ENCODE measurements around the gene SLC35E4.
"Not testable (repeated sequence)": the region's sequence is repeated elsewhere in the genome, so short reads cannot be mapped to it uniquely, and the experiment has no call there.

The SLC35E4 gene

DNA sequence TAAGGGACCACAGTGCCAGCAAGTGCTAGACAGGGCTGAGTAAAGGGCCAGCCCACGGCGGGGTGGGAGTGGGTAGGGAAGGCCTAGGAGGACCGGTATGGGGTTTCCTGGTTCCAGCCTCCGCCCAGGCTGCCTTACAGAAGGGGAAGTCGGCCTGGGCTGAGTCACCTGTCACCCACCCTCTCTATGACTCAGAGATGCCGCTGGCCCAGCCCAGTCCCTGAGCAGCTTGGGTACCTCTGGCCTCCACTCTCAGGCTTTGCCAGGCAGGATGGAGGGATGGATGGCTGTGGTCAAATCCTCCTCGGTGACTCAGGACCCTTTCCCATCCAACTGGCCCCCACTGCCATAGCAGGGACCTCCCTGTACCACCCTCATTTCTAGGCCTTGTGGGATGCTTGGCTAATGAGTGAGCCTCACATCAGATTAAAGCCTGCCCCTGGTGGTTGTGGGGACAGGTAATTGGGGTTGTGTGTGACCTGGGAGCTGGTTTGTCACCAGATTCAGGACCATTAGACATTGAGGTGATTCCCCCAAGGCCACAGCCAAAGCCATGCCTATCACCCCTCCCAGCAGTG is 13.9 kb downstream of the SLC35E4 start:
- DNase-seq, result peak in 1 of 56 donors; percentile 3

DNA sequence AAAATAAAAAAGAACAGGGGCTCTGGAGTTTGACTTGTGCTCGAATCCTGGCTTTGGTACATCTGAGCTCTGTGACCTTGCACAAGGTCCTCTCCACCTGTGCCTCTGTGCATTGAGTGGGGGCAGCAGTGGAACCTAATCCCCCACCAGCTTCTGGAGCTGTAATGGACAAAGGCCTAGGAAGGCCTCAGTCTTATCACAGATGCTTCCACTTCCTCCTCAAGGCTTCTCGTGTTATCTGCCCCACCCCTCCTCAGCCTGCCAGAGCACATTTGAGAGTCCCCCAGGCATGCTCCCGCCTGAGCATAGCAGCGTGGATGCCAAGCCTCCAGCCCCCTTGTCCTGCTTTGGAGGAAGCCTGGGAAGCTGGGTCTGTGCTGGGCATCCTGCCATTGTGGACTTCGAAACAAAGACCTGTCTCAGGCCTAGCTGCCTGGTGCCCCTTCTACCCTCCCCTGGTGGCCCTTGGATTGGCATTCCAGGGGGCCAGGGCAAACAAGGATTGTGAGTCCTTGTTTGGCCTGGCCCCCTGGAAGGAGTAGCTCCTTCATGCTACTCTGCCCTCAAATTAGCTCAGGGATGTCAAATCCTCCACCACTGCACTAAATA is 15.0 kb downstream of the SLC35E4 start:
- peak in 51 of 56 donors; percentile 8 to 81 (median 60) for DNase-seq

DNA sequence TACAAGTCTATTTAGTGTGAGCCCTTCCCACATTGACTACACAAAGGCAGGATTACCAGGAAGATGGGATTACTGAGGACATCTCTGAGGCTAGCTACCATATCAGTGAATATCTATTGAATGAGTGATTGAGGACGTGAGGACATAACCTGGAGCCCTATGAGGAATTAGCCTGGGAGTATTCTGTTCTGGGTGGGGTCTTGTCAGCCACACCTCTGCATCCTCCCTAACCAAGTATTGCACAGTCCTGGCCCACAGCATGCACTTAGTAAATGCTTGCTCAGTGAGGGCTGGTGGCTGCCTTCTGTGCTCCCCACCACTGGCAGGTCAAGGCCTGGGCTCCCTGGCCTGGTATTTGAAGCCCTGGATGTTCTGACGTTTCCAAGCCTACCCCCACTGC is 17.3 kb downstream of the SLC35E4 start:
- DNase-seq, result no peak

DNA sequence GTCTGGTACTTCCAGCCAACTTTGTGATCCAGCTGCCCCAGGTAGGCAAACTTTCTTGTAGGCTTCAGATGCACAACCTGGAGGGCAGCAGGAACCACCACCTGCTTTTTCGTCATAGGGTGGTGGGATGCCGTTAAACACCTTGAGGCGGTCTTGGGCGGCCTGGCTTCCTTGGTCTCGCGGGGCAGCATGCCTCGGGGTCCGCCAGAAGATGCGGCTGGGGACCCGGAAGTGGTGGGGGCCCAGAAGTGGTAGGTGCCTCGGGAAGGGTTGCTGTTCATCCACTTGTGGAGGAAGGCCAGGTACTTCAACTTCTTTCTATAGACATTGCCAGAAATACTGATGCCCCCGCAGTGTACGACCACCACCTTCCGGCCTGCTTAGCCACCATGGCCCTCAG is 18.8 kb downstream of the SLC35E4 start:
- no peak for DNase-seq

DNA sequence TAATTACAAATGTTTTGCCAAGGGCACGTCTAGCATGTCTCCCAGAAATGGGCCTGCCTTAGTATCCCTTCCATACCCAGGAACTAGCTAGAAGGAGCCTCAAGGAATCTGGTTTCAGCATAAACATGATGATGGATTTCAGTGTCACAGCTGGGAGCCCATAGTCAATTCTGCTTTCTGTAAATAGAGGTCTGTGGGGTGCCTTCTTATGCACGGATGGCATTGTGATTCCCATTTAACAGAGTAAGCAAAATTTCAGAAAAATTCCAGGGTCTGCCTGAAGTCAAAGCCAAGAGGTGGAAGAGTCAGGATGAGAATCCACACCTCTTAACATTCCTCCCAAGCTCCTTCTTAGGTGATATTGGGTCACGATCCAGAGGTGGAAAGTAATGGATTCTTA is 20.0 kb downstream of the SLC35E4 start:
- no peak for DNase-seq

DNA sequence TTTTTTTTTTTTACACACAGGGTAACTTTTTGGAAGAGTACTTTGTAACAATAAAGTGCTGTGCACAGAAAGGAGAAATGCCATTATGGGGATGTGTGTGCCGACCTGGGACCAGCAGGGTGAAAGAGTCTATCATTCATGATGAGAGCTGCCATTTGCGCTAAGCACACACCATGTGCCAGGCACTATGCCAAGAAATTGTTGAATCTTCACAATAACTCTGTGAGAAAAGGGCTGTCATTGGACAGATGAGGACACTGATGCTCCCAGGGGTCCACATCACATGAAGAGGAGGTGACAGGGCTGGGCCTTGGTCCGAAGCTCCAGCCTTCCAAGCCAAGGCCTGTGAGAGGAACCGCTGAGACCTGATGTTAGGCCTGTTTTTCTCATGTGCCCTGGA is 26.5 kb downstream of the SLC35E4 start:
- DNase-seq, result peak in 1 of 56 donors; percentile 22

DNA sequence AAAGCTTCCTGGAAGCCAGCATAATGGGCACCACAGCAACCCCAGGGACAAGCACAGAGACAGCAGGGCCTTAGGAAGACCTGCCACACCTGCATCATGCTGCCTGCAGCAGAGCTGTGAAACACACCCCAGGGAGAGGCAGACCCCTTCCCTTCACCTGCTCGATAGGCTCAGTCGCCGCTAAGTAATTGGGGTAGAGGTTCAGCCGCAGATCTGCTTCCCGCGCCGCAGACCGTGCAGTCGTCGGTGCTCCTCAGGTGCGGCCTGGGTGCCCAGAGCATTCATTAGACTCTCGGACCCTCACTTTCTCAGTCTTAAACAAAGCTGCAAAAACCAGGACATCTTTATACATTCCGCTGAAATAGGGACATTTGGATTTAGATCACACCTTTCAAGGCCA is 29.2 kb downstream of the SLC35E4 start:
- DNase-seq, result no peak

DNA sequence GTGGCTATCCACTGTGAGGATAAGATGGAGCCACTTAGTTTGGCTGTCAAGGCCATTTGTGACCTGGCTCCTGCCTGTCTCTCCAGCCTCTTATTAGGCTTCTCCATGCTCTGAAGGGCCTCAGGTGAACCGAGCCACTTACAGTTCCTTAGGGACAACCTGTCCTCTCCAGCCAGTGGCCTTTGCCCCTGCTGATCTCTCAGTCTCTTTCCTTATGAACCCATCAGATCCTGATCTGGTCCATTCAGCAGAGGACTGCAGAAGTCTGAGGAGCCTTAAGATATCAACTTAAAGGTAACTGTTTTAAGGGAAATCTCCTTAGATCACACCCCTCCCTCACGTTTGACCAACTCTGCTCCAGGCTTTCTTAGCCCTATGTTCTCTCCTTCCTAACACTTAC is 29.7 kb downstream of the SLC35E4 start:
- no peak for DNase-seq

DNA sequence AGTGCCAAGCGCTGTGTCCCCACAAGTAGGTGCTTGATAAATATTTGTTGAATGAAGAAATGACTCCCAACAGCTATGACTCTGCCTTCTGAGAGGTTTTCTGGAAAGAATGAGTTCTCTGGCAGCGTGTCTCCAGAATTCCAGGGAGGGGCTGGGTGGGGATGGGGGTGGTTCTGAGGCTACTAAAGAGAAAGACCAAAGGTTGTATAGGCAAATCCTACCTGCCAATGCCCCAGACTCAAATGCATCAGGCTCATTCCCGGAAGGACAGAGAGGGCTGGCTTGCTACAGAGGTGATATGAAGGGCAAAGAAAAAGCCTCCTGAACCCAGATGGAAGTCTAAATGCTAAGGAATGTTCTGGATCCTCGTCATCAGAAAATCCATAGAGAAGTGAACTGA is 30.2 kb downstream of the SLC35E4 start:
- no peak for DNase-seq

DNA sequence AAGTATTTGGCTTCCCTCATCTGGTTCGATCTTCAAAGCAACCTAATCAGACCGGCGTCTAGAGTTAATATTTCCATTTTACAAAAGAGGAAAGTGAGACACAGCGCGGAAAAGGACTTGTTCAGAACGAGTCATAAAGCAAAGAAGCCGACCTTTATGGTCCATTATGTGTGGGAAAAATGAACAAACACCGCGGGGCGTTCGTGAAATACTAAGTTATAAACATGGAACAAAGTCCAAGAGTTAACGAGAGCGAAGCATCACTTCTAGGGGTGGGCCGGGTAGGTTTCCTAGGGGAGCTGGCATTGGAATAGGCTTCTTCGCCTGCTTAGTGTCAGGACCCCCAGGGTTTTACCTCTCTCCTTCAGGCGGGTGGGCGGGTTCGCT is 31.5 kb downstream of the SLC35E4 start:
- peak in 1 of 56 donors; percentile 52 for DNase-seq

DNA sequence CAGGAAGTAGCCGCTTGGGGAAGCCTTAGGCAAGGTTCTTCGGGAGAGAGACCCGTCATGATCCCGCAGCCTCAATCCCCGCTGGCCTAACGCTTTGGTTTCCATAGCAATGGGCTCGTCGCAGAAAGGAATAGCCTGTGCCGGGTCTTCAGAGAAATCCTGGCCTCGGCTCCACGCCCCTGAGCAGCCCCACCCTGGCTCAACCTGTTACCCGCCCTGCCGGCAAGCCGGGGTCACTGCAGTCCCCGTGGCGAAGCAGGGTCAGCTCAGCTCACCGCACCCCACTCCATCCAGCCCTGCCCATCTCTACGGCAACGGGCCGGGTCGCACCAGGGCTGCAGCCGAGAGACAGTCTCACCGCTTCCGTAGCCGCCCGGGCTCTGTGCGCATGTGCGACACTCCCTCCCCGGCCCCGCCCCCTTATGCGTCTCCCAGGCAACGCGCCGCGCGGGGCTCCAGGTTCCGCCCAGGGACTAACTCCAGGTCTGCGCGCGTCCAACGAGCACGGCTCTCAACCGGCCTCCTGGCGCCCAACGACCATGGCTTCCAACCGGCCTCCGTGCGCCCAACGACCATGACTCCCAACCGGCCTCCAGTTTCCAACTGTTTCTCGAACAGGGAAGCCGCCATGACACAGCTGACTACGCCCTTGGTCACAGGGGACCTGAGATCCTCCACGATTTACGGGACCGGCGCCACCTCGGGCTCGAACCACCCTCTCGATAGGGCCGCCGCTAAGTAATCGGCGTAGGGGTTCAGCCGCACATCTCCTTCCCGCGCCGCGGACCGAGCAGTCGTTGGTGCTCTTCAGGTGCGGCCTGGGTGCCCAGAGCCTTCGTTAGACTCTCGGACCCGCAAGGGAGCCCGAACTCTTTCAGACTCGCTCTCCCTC is 32.2 kb downstream of the SLC35E4 start, which contains the start of gene DUSP18:
DUSP18 (minus strand) TSS at position 382 of the 892 bp plus-strand sequence. CDS start 3,872 bp downstream, outside the sequence.
- peak; percentile 40 to 95 (median 85) for DNase-seq

DNA sequence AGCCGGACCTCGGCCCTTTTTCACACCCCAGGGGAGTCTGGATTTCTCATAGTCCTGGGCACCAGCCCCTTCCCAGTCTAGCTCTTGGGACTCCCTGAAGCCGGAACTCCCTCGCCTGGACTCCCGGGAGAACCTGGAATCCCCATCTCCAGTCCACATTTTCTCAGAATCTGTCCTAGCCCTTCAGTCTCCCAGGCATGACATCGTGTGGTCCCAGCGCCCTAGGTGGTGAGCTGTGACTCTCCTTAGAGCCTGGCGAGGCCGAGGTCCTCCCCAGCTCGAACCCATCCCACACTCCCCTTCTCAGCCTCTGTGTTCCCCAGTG is 32.8 kb downstream of the SLC35E4 start:
- no peak for DNase-seq

DNA sequence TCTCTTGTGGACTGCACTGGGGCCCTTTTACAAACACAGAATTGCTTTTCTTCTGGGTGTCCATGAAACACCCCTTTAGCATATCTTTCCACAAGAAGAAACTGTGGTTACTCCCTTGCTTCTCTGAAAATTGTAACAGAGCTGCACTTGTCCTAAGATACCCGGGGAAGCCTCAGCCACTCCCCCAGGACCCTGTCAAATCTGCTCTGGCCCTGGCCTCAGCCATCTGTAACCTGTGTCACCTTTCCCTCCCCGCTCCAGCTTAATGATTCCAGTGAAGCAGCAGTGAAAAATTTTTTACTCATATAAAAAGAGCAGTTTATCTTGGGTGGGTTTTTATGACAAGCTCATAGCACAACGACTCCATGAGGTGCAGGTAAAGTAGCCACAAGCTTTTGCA is 35.5 kb downstream of the SLC35E4 start:
- DNase-seq, result no peak

DNA sequence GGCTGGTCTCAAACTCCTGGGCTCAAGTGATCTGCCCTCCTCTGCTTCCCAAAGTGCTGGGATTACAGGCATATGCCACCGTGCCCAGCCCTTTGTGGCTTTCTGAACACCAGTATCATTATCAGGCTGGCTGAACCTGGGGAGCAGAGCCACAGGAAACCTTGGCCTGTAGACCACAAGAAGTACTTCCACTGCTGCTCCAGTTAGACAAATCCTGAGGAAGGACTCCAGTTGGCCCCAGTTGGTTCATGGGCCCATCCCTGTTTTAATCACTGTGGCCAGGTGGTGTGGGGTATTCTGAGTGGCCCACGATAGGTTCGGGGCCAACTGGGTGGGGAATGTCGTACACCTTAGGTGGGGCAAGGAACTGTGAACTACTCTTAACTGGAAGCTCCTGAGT is 37.6 kb downstream of the SLC35E4 start:
- DNase-seq, result no peak

DNA sequence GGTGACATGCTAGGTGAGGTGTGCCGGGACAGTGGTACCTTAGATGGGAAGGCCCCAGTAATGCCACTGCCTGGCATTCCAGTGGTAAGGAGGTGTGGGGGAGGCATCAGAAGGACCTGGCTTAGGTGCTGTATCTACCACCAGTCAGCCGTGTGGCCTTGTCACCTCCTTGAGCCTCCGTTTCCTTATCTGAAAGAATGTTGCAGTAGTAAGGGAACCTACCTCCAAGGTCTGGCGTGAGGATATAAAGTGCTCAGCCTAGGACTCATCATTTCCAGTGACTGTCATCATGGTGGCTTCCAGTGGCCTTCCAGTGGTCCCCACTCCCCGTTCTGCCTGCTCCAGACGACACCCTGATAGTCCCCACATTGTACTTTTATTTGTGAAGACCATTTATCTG is 38.9 kb downstream of the SLC35E4 start:
- no peak for DNase-seq

DNA sequence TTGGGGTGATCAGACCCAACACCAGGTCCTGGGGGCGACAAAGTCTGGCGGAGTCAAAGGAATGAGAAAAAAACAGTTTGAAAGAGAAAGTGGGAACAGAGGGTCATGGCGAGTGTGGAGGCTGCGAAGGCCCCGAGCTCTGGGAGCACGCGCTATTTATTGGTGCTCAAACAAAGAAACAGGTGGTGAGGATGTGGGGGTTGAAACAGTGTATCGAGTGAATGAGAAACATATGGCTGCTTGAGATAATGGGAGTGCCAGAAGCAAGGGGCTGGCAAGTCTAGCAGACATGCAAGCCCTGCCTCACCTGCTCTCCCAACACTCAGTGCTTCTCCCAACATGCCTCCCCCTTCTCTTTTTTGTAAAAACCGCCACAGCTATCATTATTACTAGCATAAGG is 39.9 kb downstream of the SLC35E4 start:
- DNase-seq, result peak in 1 of 56 donors; percentile 9

DNA sequence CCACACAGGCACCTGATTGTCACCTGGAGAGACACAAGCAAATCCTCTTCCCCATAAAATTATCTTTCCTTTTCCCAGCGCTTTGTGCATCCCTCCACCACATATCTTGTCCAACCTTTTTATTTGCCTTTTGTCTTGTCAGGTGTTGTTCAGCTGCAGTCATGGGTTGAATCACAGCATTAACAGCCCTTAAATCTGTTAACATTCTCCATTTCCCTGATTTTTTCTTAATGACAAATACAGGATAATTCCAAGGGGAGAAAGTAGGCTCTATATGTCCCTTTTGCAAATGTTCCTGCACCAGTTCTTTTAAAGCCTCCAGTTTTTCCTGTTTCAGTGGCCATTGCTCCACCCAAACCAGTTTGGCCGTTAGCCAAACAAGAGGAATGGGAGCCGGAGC is 41.0 kb downstream of the SLC35E4 start:
- not testable (repeated sequence) for DNase-seq

DNA sequence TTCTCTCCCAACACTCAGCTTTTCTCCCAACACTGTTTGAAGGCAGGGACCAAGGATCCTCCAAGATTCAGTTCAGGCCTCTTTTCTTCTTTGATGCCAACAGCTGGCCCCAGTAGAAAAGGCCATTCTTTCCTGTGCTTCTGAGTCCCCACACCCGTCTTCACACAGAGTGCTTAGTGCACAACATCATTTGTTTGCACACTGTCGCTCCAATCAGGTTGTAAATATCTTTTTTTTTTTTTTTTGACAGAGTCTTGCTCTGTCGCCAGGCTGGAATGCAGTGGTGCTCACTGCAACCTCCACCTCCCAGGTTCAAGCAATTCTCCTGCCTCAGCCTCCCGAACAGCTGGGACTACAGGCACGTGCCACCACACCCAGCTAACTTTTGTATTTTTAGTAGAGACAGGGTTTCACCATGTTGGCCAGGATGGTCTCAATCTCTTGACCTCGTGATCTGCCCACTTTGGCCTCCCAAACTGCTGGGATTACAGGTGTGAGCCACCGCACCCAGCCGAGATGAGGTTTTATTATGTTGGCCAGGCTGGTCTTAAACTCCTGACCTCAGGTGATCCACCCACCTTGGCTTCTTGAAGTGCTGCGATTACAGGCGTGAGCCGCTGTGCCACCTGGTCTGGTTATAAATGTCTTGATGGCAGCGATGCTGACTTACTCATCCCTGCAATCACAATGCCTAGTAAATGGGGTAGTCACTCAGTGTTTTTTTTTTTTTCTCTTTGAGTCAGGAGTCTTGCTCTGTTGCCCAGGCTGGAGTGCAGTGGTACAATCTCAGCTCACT is 44.5 kb downstream of the SLC35E4 start:
- DNase-seq, result not testable (repeated sequence)

DNA sequence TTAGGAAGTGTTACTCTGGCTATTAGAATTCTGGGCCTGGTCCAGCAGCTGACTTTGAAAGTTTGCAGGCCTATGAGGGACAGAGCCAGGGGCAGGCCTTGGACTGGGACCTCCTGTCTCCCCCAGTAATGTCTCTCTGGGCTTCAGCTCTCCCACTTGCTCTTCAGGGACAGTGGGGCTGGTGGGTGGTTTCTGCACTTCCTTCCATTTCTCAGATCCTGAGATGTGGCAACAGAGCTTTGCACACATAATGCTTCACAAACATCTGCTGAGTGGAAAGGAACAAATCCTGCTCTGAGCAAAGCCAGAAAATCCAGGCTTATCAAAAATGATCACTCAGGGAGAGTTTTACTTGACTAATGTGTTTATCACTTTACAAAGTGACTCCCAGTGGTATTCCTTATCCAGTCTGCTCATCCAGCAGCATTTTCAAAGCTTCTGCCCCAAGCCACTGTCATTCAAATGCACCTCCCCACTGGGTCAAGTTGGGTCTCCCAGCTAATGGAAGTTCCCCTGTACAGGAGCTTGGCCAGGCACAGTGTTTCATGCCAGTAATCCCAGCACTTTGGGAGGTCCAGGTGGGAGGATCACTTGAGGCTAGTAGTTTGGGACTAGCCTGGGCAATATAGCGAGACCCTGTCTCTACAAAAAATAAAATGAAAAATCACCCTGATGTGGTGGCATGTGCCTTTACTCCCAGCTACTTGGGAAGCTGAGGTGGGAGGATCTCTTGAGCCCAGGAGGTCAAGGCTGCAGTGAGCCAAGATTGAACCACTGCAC is 45.6 kb downstream of the SLC35E4 start:
- peak in 9 of 56 donors; percentile 5 to 61 (median 11) for DNase-seq

DNA sequence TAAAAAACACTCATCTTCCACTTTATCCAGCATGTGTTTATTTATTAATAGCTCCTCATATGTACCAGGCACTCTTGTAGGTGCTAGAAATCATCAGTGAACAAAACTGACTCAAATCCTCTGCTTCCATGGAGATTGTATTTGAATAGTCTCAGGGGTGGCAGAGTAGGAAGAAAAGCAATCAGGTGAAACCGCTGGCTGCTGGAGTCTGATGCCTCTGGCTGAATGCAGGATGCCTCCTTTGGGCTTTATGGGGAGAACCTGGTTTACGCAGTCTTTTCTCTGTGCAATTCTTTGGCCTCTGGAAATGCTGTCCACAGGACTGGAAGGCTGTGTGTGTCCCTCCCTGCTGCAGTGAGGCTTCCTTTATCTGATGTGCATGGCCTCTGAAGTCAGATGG is 46.2 kb downstream of the SLC35E4 start:
- no peak for DNase-seq

DNA sequence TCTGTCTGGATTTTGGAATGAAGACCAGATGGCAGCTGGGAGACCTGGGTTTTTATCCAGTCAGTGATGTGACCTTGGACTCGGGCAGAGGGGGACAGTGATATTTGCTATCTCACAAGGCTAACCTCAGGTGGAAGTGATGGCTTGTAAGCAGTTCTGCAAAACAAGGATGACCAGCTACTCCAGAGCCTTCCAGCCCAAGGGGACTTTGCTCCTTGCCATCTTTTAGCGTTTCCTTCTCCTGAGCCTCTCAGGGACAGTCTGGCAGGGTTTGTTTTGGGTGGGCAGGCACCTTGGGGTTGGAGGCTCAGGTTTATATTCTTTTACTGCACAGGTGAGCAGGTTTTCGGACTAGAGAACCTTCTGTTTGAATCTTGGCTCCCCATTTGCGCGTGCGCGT is 49.6 kb downstream of the SLC35E4 start:
- DNase-seq, result no peak
